Coronary artery (tissue), 2 donors: ENCODE measurements around the gene TRDMT1.
A peak's percentile ranks its signal among the peaks of the same experiment; 100 is the strongest.

Experiments used
- DNase-seq: peaks from one replicate; pipeline ENCODE4 v3.0.0-alpha.2; 2017; ENCODE audit warnings: low spot score
- H3K27ac ChIP-seq, 2 donors: fragments of 200-600 bp; sonication (generic); one replicate each; pipeline ENCODE4 v1.5.1; 2016 to 2019
- H3K4me3 ChIP-seq: fragments of 200-600 bp; sonication (generic); 2 replicates; pipeline ENCODE4 v1.5.1; 2016; ENCODE audit warnings: mild to moderate bottlenecking, moderate library complexity
- TF ChIP-seq, protein P1 (sequence below): fragments of 200-600 bp; sonication (generic); IDR thresholded peaks from one replicate; pipeline ENCODE4 v1.5.1; 2019; ENCODE audit warnings: antibody characterized with exemption

The TRDMT1 gene

GRCh38 chr10:17178006-17178405 is 23.5 kb downstream of the TRDMT1 start:
- no peak overlapping the region for H3K27ac ChIP-seq
- DNase-seq: no peak
- TF ChIP-seq, protein P1, sequence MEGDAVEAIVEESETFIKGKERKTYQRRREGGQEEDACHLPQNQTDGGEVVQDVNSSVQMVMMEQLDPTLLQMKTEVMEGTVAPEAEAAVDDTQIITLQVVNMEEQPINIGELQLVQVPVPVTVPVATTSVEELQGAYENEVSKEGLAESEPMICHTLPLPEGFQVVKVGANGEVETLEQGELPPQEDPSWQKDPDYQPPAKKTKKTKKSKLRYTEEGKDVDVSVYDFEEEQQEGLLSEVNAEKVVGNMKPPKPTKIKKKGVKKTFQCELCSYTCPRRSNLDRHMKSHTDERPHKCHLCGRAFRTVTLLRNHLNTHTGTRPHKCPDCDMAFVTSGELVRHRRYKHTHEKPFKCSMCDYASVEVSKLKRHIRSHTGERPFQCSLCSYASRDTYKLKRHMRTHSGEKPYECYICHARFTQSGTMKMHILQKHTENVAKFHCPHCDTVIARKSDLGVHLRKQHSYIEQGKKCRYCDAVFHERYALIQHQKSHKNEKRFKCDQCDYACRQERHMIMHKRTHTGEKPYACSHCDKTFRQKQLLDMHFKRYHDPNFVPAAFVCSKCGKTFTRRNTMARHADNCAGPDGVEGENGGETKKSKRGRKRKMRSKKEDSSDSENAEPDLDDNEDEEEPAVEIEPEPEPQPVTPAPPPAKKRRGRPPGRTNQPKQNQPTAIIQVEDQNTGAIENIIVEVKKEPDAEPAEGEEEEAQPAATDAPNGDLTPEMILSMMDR: no peak
- no peak overlapping the region for H3K4me3 ChIP-seq

GRCh38 chr10:17177014-17177413 is 24.5 kb downstream of the TRDMT1 start:
- DNase-seq: no peak
- Histone ChIP-seq H3K4me3 (no peak overlapping the region), H3K27ac (no peak overlapping the region)
- TF ChIP-seq, protein P1: no peak

DNA sequence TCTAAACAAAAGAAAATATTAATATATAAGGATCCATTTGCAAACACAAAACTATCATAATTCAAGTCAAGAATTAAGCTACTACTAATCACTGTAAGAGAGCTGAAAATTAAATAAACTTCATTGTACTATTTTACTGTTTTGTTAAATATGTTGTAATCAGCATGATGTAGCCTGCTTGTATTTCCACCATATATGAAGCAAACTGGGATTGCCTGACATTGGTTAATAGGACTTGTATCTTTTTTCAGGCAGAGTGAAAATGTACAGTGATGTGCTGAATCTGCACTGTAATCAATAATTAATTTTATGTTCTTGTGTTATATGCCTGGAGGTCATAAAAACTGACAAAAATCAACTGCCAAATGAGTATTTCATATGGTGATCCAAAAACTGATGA is 25.4 kb downstream of the TRDMT1 start:
- DNase-seq: no peak
- Histone ChIP-seq H3K4me3 (no peak overlapping the region), H3K27ac (no peak overlapping the region)
- TF ChIP-seq, protein P1: no peak

DNA sequence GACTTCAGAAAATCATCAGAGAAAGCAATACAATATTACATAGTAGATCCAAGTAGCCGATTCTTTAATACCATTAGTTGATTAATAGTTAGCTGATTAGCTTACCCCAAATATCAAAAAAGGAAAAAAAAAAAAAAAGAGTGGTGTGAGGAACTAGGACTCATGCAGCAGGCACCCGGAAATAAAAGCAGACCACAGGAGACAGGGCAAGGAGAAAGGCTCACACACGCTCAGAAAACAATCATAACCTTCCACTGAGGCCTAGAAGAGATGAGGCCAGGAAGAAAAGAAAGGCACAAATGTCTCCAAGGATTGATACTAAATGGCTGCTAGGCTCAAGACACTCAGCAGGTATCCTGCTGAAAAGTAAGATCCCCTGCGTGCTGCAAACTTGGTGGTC is 25.9 kb downstream of the TRDMT1 start:
- peak overlapping the region; percentile 63 for H3K4me3 ChIP-seq
- H3K27ac ChIP-seq: no peak overlapping the region
- TF ChIP-seq, protein P1: no peak
- no peak for DNase-seq

GRCh38 chr10:17174626-17175025 is 26.8 kb downstream of the TRDMT1 start:
- no peak overlapping the region for H3K4me3 ChIP-seq
- H3K27ac ChIP-seq: no peak overlapping the region
- TF ChIP-seq, protein P1: no peak

DNA sequence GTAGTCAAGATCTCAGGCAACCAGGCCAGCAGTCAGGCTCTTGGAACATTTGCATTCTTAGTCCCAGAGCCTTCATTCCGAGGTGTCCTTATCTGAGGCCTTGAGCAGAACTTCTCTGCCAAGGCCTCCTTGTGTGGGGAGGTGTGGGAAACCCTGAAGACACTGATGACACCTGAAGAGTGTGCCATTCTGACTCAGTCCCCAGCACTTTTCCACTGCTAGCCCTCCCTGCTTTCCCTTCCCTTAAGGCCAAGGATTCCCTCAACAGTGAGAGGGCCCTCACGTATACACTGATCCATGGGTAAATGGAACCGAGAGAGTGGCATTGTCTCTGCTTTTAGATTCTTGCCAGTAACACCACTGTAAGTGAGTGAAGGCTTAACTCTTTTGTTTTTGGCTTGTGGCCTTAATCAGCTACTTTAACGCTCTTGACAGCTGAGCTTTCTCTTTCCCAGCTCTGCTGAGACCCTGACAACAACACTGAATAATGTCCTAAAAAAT is 30.3 kb downstream of the TRDMT1 start:
- peak overlapping the region; percentile 63 to 66 for H3K27ac ChIP-seq
- DNase-seq: no peak
- peak overlapping the region; percentile 41 for H3K4me3 ChIP-seq
- TF ChIP-seq, protein P1: no peak

More at GRCh38 chr10:17174626-17175025, 26.8 kb downstream of the TRDMT1 start:
- DNase-seq: no peak

GRCh38 chr10:17169803-17170202 is 31.7 kb downstream of the TRDMT1 start:
- Histone ChIP-seq H3K4me3 (peak overlapping the region; percentile 43), H3K27ac (peak overlapping the region; percentile 21 to 68)
- TF ChIP-seq, protein P1: no peak
- DNase-seq: no peak
